Mesenteric fat pad (tissue), 1 donor: Measurements from ENCODE around the gene GRAMD1A. TPM values are rescaled to one million over a fixed set of nuclear protein-coding genes. Genes with fewer than 3 reads are reported as not detected.

Experiments
- DNase-seq: peaks from one replicate; pipeline ENCODE4 v3.0.0-alpha.2; 2020; ENCODE audit warnings: low spot score
- total RNA-seq: library from RNA; stranded (reverse); fragmentation: NEBNext Ultra II Directional; extraction: Animal tissue kit (Norgen Biotek cat#: 25700); gene quantifications from one replicate; pipeline ENCODE4 v1.2.1, GENCODE V29; 2021
- donor health status: DM: yes; HTN: yes; CAD: no.

Gene GRAMD1A
- total RNA-seq, 1 donor from 2014 or later: 76.8 TPM

DNA sequence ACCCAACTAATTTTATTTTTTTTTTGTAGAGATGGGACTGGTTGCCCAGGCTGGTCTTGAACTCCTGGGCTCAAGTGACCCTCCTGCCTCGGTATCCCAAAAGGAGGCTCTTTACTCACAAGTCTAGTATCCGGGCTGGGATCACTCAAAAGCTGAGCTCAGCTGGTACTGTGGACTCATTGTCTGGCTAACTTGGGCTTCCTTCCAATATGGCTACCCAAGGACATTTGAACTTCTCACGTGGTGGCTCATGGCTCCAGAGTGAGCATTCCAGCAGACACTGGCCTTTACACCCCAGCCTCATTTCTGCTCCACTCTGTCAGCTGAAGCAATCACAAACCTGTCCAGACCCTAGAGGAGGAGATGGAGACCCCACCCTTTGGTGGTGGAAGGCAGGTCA is 70.3 kb downstream of the GRAMD1A start:
- DNase-seq: no peak

DNA sequence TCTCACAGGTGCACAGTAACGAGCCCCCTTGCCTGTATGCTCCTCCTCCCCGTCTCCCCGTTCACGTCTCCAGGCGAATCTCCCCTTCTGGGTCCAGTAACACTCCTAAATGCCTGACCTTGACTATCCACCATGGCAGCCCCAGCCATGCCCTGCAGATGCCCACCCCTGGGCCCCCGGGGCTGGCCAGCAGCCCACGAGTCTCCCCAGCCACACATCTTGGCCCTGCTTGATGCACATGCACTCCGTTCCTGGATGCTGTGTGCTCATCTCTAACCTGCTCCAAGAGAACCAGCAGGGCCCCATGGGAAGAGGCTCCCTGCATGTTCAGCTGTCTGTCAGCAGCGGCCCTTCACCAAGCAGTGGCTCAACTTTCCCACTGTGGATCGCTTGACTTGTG is 73.4 kb downstream of the GRAMD1A start:
- no peak for DNase-seq

- no peak for DNase-seq
Observed at GRCh38 chr19:35073941-35074340, 73.8 kb downstream of the GRAMD1A start.

GRCh38 chr19:35074426-35075201 is 74.5 kb downstream of the GRAMD1A start:
- DNase-seq: no peak

- no peak for DNase-seq
Observed at GRCh38 chr19:35075202-35076025, 75.3 kb downstream of the GRAMD1A start.

DNA sequence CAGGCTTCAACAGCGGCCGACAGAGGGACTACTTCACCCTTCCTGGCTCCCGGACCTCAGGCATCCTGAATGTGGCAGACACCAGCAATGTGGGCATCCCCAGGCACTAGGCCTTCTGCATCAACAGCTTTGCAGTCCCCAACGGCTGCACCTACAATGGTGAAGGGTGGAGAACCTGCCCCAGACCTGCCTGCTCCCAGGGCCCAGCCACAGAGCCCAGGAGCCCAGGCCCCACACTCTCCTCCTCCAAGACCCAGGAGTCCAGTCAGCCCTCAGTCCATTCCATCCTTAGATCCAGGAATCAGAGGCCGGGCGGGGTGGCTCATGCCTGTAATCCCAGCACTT is 75.9 kb downstream of the GRAMD1A start:
- no peak for DNase-seq

Other genes starting within 250 kb of the GRAMD1A start
- gene ZNF599, start 227.1 kb upstream of the GRAMD1A start, total RNA-seq: 3.0 TPM
- 2.2 TPM for gene ZNF30, start 73.4 kb upstream of the GRAMD1A start, total RNA-seq
- gene ZNF792, start 36.1 kb upstream of the GRAMD1A start, total RNA-seq: 7.5 TPM
- 17.3 TPM for gene SCN1B, start 30.1 kb downstream of the GRAMD1A start, total RNA-seq
- 1.4 TPM for gene HPN, start 41.4 kb downstream of the GRAMD1A start, total RNA-seq
- 1.3 TPM for gene FXYD3, start 115.5 kb downstream of the GRAMD1A start, total RNA-seq
- 7.7 TPM for gene LGI4, start 134.7 kb downstream of the GRAMD1A start, total RNA-seq
- 47.3 TPM for gene FXYD1, start 138.5 kb downstream of the GRAMD1A start, total RNA-seq
- 0.48 TPM for gene FXYD7, start 142.9 kb downstream of the GRAMD1A start, total RNA-seq
- gene FXYD5, start 154.4 kb downstream of the GRAMD1A start, total RNA-seq: 73.4 TPM
- gene FAM187B, start 228.4 kb downstream of the GRAMD1A start, total RNA-seq: not detected
- 8.1 TPM for gene LSR, start 248.7 kb downstream of the GRAMD1A start, total RNA-seq